Calu3 (cell line): ENCODE data around the gene JAZF1. TPM values are rescaled to one million over a fixed set of nuclear protein-coding genes. Genes with fewer than 3 reads are reported as not detected.

Source experiments
- BruUV-seq: library from RNA; stranded (reverse); fragments of 400-500 nt; replicated peaks from 2 replicates; lab custom pipeline; 2021; lab: Mats Ljungman, UMichigan
- CTCF ChIA-PET: fragments of 300-600 bp; sonication (Branson Sonifier 250); formaldehyde crosslinking; loops from one replicate; lab custom pipeline; 2022; ENCODE audit warnings: antibody characterized with exemption; lab: Charles Lee
- DNase-seq: peaks from one replicate; pipeline ENCODE4 v3.0.0; 2022
- H3K27ac Mint-ChIP-seq: one replicate; pipeline ENCODE4 v1.8.0; 2022; ENCODE audit warnings: mixed read lengths; ENCODE audit not compliant: unreplicated experiment
- H3K27me3 Mint-ChIP-seq: one replicate; pipeline ENCODE4 v1.8.0; 2022; ENCODE audit warnings: mixed read lengths; ENCODE audit not compliant: unreplicated experiment
- H3K36me3 Mint-ChIP-seq: one replicate; pipeline ENCODE4 v1.8.0; 2022; ENCODE audit warnings: mild to moderate bottlenecking, moderate library complexity, mixed read lengths; ENCODE audit not compliant: insufficient read depth, unreplicated experiment
- H3K4me1 Mint-ChIP-seq: one replicate; pipeline ENCODE4 v1.8.0; 2022; ENCODE audit warnings: mild to moderate bottlenecking, low read depth, mixed read lengths; ENCODE audit not compliant: unreplicated experiment
- H3K4me3 Mint-ChIP-seq: one replicate; pipeline ENCODE4 v1.8.0; 2022; ENCODE audit warnings: mild to moderate bottlenecking, low read depth, moderate library complexity, mixed read lengths; ENCODE audit not compliant: unreplicated experiment
- H3K9me3 Mint-ChIP-seq: one replicate; pipeline ENCODE4 v1.8.0; 2022; ENCODE audit warnings: low read depth, mixed read lengths; ENCODE audit not compliant: unreplicated experiment
- intact Hi-C: fragments of 100-400 bp; cut with micrococcal nuclease; formaldehyde crosslinking; loops from one replicate; pipeline ENCODE4 v1.10.0; 2022; ENCODE audit not compliant: unreplicated experiment
- total RNA-seq: library from RNA; stranded (reverse); gene quantifications from 2 replicates; pipeline ENCODE4 v1.2.3, GENCODE V29; 2022
- TF ChIP-seq, protein P1 (sequence below): fragments of 200-600 bp; IDR thresholded peaks from one replicate; pipeline ENCODE4 v1.8.0; 2022; ENCODE audit warnings: antibody characterized with exemption; ENCODE audit not compliant: unreplicated experiment

The JAZF1 gene
- total RNA-seq, 1 experiment from 2014 or later, result 10.7 TPM

- no peaks in the 10 kb centered on the region for H3K9me3 Mint-ChIP-seq
- TF ChIP-seq, protein P1, sequence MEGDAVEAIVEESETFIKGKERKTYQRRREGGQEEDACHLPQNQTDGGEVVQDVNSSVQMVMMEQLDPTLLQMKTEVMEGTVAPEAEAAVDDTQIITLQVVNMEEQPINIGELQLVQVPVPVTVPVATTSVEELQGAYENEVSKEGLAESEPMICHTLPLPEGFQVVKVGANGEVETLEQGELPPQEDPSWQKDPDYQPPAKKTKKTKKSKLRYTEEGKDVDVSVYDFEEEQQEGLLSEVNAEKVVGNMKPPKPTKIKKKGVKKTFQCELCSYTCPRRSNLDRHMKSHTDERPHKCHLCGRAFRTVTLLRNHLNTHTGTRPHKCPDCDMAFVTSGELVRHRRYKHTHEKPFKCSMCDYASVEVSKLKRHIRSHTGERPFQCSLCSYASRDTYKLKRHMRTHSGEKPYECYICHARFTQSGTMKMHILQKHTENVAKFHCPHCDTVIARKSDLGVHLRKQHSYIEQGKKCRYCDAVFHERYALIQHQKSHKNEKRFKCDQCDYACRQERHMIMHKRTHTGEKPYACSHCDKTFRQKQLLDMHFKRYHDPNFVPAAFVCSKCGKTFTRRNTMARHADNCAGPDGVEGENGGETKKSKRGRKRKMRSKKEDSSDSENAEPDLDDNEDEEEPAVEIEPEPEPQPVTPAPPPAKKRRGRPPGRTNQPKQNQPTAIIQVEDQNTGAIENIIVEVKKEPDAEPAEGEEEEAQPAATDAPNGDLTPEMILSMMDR, result no peak
- DNase-seq, result no peak
- no peaks in the 10 kb centered on the region for H3K36me3 Mint-ChIP-seq
- H3K4me1 Mint-ChIP-seq, result no peaks in the 10 kb centered on the region
- no TSS peak for BruUV-seq
- CTCF ChIA-PET, result no interaction called here
- H3K27ac Mint-ChIP-seq, result no peak overlapping the region
- H3K4me3 Mint-ChIP-seq, result no peak overlapping the region
- intact Hi-C loops, result no loop called here
- peaks cover 9% of the 10 kb centered on the region for H3K27me3 Mint-ChIP-seq
Measured at GRCh38 chr7:28225576-28225975, 45.0 kb upstream of the JAZF1 start.

DNA sequence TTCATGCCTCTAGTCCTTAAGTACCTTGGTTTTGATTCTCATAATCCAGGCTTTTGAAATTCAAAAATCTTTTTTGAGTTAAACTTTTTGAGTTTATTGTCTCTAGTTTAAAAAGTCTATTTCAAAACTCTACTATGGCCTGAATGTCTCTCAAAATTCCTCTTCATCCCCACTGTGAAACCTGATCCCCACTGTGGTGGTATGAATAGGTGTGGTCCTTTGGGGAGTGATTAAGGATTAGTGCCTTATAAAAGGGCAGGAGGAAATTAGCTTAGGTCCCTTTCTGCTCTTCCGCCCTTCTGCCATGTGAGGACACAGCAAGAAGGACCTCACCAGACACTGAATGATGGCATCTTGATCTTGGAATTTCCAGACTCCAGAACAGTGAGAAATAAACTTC lies 44.1 kb upstream of the JAZF1 start:
- H3K4me3 Mint-ChIP-seq, result no peak overlapping the region
- CTCF ChIA-PET, result no interaction called here
- TF ChIP-seq, protein P1, result no peak
- H3K36me3 Mint-ChIP-seq, result no peaks in the 10 kb centered on the region
- H3K27ac Mint-ChIP-seq, result no peak overlapping the region
- DNase-seq, result no peak
- H3K4me1 Mint-ChIP-seq, result no peaks in the 10 kb centered on the region
- no TSS peak for BruUV-seq
- peaks cover 9% of the 10 kb centered on the region for H3K27me3 Mint-ChIP-seq
- H3K9me3 Mint-ChIP-seq, result no peaks in the 10 kb centered on the region
- intact Hi-C loops, result no loop called here

DNA sequence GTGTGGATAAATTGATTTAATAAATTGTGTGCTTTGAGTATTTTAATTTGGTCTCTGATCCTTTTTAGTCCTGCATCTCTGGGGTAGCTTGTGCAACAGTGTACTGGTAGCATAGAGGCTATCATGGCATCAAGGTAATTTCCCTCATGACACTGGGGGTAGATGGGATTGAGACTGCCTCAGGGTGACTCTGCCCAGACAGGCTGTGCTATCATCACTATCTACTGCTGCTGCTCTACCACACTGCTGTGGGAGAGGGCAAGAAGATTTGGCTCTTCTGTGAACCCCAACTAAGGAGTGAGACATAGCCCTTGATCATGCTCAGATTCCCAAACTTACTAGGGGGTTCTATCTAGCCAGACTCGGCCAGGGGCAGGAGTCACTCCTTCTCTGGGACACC lies 43.6 kb upstream of the JAZF1 start:
- Mint-ChIP-seq H3K27ac (no peak overlapping the region), H3K27me3 (peaks cover 9% of the 10 kb centered on the region), H3K9me3 (no peaks in the 10 kb centered on the region), H3K36me3 (no peaks in the 10 kb centered on the region), H3K4me3 (no peak overlapping the region), H3K4me1 (no peaks in the 10 kb centered on the region)
- no peak for DNase-seq
- intact Hi-C loops, result no loop called here
- CTCF ChIA-PET, result no interaction called here
- no TSS peak for BruUV-seq
- TF ChIP-seq, protein P1, result no peak

GRCh38 chr7:28222636-28223035 lies 42.0 kb upstream of the JAZF1 start:
- Mint-ChIP-seq H3K27me3 (peaks cover 17% of the 10 kb centered on the region), H3K4me3 (no peak overlapping the region), H3K27ac (no peak overlapping the region), H3K4me1 (no peaks in the 10 kb centered on the region), H3K36me3 (no peaks in the 10 kb centered on the region), H3K9me3 (no peaks in the 10 kb centered on the region)
- no TSS peak for BruUV-seq
- TF ChIP-seq, protein P1, result no peak
- no peak for DNase-seq
- CTCF ChIA-PET, result no interaction called here
- intact Hi-C loops, result no loop called here
